A204.1 (cell line): ENCODE data around the gene ORAI2.
"Not testable (repeated sequence)": the region's sequence is repeated elsewhere in the genome, so short reads cannot be mapped to it uniquely, and the experiment has no call there.

Experiments
- FAIRE-seq: peaks from 2 replicates; lab custom pipeline; 2012; peaks lifted over from hg19 to GRCh38; lab: Jason Lieb, UNC

The ORAI2 gene

DNA sequence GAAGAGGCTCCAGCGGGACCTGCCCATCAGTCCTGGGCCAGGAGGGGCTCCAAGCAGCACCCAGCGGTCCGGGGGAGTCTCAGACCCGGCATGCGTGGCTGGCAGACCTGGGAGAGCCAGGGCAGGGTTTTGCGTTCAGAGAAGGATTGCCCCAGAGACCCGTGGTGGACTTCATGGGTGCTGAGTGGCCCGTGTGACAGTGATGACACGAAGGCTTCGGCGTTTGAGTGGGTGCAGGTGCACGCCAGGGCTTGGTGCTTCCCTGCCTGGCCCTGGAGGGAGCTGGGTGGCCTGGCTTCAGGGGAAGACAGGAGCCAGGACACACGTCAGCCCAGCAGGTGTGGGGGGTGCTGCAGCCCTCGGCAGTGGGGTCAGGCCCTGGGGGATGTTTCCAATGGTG is 13.9 kb downstream of the ORAI2 start:
- FAIRE-seq, result no peak

DNA sequence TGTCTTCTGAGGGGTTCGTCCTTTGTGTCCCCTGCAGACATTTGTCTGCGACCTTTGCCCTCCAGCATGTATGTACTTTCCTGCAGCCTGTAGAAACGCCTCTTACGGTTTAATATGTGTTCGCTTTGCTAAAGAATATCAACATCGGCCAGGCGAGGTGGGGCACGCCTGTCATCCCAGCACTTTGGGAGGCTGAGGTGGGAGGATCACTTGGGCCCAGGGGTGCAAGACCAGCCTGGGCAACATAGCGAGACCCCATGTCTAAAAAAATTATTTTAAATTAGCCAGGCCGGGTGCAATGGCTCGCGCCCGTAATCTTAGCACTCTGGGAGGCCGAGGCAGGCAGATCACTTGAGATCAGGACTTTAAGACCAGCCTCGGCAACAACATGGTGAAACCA is 15.8 kb downstream of the ORAI2 start:
- no peak for FAIRE-seq

DNA sequence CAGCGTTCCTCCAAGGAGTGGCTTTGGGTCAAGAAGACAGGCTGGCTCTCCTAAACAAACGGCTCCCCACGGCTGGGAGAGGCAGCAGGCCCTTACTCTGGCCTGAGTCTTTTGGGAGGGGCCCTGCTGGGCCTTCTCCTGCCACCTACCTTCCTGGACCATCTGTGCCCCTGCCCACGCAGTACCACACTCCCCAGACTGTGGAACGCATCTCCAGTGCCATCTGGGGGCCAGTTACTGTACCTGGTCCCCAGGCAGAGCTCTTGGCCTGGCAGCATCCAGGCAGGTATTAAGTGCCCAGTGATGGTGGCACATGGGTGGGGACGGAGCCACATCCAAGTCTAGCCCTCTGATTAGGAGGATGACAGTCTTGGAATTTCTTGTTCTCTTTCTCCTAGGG is 16.9 kb downstream of the ORAI2 start:
- FAIRE-seq, result no peak

DNA sequence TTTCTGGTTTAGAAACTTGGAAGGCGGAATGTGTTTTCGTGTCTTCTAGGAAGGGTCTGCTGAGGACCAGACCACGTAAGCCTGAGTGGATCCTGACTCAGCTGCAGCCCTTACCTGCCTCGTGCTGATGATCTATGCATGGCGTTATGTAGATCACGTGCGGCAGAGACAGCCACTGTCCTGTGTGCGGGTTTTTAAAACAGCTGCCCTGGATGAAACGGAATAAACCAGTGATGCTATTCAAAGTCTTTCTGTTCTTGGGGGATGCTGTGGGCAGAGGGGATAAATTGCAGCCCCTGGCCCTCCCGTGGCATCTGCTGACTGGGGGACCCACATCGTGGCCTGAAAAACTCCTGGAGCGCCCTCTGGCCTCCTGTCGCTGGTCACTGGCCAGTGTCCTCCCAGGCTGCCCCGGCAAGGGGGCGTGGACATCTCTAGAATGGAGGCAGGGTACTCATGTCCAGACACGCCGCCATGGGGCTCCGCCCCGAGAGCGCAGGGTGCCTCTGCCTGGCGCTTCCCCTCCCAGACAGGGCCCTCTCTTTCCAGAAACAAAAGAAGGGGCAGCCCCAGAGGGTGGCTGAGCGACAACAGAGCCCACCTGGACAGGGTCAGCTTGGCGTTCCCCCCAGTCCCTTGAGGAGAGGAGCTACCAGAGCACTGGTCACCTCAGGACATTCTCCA is 18.1 kb downstream of the ORAI2 start:
- FAIRE-seq, result no peak

GRCh38 chr7:102452451-102452850 is 19.1 kb downstream of the ORAI2 start:
- no peak for FAIRE-seq

GRCh38 chr7:102453319-102453718 is 19.9 kb downstream of the ORAI2 start:
- FAIRE-seq, result no peak

GRCh38 chr7:102454468-102454867 is 21.1 kb downstream of the ORAI2 start:
- FAIRE-seq, result no peak

DNA sequence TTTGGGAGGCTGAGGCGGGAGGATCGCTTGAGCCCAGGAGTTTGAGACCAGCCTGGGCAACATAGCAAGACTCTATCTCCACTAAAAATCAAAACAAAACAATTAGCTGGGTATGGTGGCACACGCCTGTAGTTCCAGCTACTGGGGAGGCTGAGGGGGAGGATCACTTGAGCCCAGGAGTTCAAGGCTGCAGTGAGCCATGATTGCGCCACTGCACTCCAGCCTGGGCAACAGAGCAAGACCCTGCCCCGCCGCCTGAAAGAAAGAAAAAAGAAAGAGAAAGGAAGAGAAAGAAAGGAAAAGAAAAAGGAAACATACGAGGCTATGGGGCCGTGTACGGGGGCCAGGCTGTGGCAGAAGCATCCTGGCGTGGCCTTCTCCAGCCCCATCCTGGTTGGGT is 21.6 kb downstream of the ORAI2 start:
- not testable (repeated sequence) for FAIRE-seq

GRCh38 chr7:102455596-102455995 is 22.2 kb downstream of the ORAI2 start:
- no peak for FAIRE-seq

DNA sequence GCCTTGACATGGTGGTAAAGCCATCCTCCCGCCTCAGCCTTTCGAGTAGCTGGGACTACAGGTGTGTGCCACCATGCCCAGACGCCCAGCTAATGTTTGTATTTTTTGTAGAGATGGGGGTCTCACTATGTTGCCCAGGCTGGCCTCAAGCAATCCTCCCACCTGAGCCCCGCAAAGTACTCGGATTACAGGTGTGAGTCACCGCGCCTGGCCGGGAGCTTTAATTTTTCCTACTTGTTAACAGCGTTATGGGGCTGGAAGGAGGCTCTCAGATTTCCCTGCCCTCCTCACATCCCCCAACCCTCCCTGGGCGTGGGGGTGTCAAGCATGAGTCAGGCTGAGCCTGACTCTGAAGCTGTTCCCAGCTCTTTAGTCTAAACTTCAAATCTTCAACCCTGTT is 23.0 kb downstream of the ORAI2 start:
- FAIRE-seq, result no peak

- no peak for FAIRE-seq
These were observed 24.1 kb downstream of the ORAI2 start for GRCh38 chr7:102457352-102457924.

GRCh38 chr7:102459221-102459844 is 26.0 kb downstream of the ORAI2 start:
- no peak for FAIRE-seq

DNA sequence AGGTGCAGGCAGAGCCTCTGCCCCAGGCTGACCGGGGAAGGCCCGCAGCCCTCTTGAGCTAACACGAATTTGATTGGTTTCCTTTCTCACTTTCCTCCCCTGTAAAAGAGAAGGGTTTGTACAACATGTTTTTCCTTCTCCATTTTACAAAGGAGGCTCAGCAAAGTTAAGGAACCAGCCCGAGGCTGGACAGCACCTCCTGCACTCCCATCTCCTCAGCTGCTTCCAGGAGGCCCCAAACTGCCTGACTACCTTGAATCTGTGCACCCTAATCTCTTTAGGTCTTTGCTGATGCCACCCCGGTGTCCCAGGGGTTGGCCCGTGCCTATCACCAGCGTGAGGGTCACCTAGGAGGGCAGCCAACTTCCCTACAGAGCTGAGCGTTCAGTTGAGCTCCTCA is 27.1 kb downstream of the ORAI2 start:
- no peak for FAIRE-seq

DNA sequence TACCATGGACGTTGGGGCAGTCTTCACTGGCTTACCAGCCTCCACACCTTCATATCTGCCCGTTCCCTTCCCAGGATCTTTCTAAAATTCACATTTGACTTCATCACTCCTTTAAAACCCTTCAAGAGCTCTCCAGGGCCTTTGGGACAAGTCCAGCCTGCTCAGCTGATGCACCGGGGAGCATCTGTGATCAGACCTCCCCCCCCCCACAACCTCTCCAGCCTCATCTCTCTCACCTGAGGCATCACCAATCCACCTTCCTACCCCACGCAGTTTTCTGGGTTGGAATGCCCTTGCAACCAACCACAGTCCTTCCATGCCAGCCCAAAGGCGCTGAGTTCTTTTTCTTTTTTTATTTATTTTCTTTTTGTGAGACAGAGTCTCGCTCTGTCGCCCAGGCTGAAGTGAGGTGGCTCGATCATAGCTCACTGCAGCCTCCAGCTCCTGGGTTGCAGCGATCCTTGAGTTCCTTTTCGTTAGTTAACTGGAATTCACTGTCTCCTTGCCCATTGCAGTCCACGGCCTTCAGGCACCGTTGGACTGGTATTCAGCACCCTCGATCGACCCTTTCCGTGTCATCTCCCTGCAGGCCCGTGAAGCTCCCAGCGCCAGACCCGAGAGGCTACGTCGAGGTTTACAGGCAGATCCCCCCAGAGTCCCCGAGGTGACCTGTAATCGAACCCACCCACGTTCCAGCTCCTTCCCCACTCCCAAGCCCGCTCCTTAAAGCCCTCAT is 30.6 kb downstream of the ORAI2 start:
- FAIRE-seq, result no peak

DNA sequence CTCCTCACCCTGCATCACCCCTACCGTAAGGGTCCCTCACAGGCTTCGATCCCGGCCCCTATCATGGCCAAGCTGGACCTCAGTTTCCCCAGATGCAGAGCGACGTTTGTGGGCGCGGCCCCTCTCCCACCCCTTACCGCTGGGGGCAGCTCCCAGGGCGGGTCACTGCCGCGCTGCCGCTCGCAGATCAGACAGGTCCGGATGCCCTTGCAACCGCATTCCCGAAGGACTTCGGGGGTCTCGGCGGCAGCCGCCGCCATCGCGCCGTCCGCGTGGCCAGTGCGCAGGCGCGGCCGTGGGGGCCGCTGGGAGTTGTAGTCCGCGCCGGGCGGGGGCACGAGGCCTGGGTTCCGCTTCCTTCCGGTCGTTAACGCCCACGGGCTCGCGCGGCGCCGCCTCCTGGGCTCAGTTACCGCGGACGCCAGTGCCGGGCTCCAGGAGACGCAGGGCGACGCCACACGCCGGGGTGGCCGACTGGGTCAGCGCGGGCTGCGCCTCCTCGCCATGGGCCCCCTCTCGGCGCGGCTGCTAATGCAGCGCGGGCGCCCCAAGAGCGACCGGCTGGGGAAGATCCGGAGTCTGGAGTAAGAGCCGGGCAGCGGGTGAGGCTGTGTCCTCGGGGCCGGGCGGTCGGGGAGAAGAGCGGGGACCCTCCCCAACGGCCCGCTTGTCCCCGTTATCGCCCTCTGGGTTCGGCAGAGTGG is 31.4 kb downstream of the ORAI2 start, which contains the start of the genes ALKBH4 and LRWD1:
Gene ALKBH4, minus strand, starts transcription at position 287 of the 704 bp plus-strand sequence. Its CDS starts 27 bp downstream, at position 260.
Gene LRWD1, plus strand, starts transcription at position 408 of the 704 bp plus-strand sequence. Its CDS starts 97 bp downstream, at position 505.
- no peak for FAIRE-seq

GRCh38 chr7:102466097-102466496 is 32.7 kb downstream of the ORAI2 start:
- no peak for FAIRE-seq

DNA sequence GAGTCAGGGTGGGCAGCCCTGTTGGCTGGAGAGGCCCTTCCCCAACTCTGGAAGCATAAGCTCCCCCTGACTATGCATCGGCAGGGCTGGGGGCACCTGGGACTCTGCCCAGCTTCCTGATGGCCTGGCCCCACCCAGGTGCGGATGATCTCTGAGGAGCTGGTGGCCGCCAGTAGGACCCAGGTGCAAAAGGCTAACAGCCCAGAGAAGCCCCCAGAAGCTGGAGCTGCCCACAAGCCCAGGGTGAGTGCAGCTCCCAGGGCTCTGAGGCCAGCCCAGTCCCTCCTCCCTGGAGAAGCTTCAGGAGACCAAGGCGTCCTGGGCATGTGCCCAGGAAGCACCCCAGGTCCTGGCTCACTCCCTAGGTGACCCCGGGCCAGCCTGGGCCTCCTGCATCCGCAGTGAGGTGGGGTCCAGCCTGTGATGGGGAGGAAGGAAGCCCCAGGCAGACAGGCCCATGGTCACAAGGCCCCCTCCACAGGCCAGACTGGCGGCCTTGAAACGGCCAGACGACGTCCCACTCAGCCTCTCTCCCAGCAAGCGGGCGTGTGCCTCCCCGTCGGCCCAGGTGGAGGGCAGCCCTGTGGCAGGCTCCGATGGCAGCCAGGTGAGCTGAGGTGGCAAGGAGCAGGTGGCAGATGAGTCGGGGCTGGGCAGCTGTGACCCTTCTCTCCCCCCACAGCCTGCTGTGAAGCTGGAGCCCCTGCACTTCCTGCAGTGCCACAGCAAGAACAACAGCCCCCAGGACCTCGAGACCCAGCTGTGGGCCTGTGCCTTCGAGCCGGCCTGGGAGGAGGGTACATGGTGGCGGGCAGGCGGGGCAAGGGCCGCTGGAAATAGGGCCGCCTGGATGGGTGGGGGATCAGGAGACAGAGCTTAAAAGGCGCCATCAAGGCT is 34.5 kb downstream of the ORAI2 start:
- no peak for FAIRE-seq

DNA sequence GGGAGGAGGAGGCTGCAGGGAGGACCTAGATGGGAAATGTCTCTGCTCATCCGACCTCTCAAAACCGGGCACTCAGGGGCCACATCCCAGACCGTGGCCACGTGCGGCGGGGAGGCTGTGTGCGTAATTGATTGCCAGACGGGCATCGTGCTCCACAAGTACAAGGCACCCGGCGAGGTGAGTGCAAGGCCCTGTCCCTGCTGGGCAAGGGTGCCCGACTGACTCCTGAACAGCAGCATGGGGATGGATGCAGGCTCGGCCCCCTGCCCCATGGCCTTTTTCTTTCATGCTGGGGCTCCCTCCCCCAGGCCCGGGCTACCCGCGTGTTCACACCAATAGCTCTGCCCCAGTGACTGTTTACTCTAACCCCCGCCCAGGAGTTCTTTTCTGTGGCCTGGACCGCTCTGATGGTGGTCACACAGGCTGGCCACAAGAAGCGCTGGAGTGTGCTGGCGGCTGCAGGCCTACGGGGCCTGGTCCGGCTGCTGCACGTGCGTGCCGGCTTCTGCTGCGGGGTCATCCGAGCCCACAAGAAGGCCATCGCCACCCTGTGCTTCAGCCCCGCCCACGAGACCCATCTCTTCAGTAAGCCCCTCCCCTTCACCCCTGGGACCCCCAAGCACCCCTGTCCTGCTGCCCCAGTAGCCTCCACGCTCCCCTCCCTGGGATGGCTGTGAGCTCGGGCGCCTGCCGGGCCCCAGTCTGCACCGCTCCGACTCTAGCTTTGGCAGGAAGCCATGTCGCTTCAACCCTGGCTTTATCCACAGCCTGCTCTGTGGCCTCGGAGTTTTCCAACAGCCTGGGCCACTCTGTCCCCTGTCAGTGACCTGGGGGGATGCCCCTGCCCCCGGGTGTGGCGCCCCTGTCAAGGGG is 35.3 kb downstream of the ORAI2 start:
- no peak for FAIRE-seq

GRCh38 chr7:102469351-102469971 is 36.1 kb downstream of the ORAI2 start:
- no peak for FAIRE-seq
